ENCODE measurements around the gene EFCAB14.
"Not testable (repeated sequence)": the region's sequence is repeated elsewhere in the genome, so short reads cannot be mapped to it uniquely, and the experiment has no call there.

DNA sequence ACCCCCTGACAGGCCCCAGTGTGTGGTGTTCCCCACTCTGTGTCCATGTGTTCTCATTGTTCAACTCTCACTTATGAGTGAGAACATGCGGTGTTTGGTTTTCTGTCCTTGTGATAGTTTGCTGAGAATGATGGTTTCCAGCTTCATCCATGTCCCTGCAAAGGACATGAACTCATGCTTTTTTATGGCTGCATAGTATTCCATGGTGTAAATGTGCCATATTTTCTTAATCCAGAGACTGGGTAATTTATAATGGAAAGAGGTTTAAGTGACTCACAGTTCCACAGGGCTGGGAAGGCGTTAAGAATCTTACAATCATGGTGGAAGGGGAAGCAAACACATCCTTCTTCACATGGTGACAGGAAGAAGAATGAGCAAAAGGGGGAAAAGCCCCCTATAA, 64.2 kb downstream of the EFCAB14 start:
- not testable (repeated sequence) for TF ChIP-seq CTCF (conservative IDR thresholded peaks at IDR 0.05); EZH2 (IDR thresholded peaks at IDR 0.05; ENCODE audit: low read depth)

Measured in PC-9 (cell line).